Measurements from ENCODE around the gene AMIGO2. TPM values are rescaled to one million over a fixed set of nuclear protein-coding genes. Genes with fewer than 3 reads are reported as not detected.

Gene AMIGO2
- total RNA-seq, 1 experiment from 2014 or later, result 0.96 TPM

DNA sequence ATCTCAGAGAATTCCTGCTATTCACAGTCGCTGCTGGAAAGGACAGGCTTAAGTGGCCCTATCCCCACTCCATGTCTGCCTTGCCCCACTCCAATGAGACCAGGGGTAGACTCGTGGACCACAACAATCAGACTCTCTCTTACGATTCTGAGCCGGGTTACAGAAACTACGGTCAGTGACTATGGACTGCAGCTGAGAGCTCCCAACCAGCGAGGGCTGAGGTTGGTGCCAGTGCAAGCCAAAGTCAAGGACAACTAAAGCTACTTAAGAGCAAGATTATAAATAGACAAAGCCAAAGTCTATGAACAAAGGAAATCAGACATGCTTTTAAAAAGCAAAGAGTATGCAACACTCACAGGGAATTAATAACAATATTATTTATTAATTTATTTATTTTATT lies 18.3 kb upstream of the AMIGO2 start:
- Histone ChIP-seq H3K4me3 (replicated peaks in 1 of 2; ENCODE audit: low read depth in 1 of 2, low read length in 2 of 2) (no peak overlapping the region), H3K9me3 (ENCODE audit: control insufficient read depth in 1 of 2, insufficient read depth in 1 of 2, low read depth in 1 of 2, low read length in 2 of 2) (no peaks in the 10 kb centered on the region), H3K4me2 (ENCODE audit: low read length) (no peak overlapping the region), H3K9ac (ENCODE audit: low read length) (no peak overlapping the region), H3K9me2 (ENCODE audit: insufficient read depth) (no peaks in the 10 kb centered on the region), H3K27me3 (ENCODE audit: insufficient read depth, low read length) (no peaks in the 10 kb centered on the region), H4K20me1 (ENCODE audit: insufficient read depth) (no peaks in the 10 kb centered on the region), H3K36me3 (ENCODE audit: control insufficient read depth in 1 of 2, insufficient read depth in 2 of 2, low read length in 2 of 2) (no peaks in the 10 kb centered on the region), H3K79me2 (ENCODE audit: insufficient read depth, low read length) (no peaks in the 10 kb centered on the region), H3K4me1 (ENCODE audit: control insufficient read depth in 1 of 2, insufficient read depth in 2 of 2, low read length in 2 of 2) (no peaks in the 10 kb centered on the region), H2AFZ (ENCODE audit: low read depth, low read length, poor library complexity, severe bottlenecking) (no peak overlapping the region), H3K27ac (ENCODE audit: low read depth, low read length) (no peak overlapping the region)
- ATAC-seq (no peak), DNase-seq (ENCODE audit: low read depth, low spot score) (no peak)
- ChIA-PET POLR2A (no interaction called here), CTCF (no interaction called here), RAD21 (ENCODE audit: low non-redundant PET in 1 of 2, low total read pairs in 2 of 2, uncharacterized antibody in 2 of 2, unreplicated experiment in 2 of 2) (no interaction called here)
- intact Hi-C loops (cut with micrococcal nuclease), result no loop called here
- BruUV-seq (replicated peaks), result no TSS peak
- TF ChIP-seq, protein P1, sequence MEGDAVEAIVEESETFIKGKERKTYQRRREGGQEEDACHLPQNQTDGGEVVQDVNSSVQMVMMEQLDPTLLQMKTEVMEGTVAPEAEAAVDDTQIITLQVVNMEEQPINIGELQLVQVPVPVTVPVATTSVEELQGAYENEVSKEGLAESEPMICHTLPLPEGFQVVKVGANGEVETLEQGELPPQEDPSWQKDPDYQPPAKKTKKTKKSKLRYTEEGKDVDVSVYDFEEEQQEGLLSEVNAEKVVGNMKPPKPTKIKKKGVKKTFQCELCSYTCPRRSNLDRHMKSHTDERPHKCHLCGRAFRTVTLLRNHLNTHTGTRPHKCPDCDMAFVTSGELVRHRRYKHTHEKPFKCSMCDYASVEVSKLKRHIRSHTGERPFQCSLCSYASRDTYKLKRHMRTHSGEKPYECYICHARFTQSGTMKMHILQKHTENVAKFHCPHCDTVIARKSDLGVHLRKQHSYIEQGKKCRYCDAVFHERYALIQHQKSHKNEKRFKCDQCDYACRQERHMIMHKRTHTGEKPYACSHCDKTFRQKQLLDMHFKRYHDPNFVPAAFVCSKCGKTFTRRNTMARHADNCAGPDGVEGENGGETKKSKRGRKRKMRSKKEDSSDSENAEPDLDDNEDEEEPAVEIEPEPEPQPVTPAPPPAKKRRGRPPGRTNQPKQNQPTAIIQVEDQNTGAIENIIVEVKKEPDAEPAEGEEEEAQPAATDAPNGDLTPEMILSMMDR (IDR thresholded peaks at IDR 0.05 in 2 of 3, conservative IDR thresholded peaks at IDR 0.05 in 1 of 3; ENCODE audit: borderline replicate concordance in 1 of 3, insufficient read depth in 1 of 3, low read depth in 2 of 3, low read length in 2 of 3), result no peak
- TF ChIP-seq EGR1 (IDR thresholded peaks at IDR 0.05; ENCODE audit: low read depth), result no peak
- TF ChIP-seq, protein P2, sequence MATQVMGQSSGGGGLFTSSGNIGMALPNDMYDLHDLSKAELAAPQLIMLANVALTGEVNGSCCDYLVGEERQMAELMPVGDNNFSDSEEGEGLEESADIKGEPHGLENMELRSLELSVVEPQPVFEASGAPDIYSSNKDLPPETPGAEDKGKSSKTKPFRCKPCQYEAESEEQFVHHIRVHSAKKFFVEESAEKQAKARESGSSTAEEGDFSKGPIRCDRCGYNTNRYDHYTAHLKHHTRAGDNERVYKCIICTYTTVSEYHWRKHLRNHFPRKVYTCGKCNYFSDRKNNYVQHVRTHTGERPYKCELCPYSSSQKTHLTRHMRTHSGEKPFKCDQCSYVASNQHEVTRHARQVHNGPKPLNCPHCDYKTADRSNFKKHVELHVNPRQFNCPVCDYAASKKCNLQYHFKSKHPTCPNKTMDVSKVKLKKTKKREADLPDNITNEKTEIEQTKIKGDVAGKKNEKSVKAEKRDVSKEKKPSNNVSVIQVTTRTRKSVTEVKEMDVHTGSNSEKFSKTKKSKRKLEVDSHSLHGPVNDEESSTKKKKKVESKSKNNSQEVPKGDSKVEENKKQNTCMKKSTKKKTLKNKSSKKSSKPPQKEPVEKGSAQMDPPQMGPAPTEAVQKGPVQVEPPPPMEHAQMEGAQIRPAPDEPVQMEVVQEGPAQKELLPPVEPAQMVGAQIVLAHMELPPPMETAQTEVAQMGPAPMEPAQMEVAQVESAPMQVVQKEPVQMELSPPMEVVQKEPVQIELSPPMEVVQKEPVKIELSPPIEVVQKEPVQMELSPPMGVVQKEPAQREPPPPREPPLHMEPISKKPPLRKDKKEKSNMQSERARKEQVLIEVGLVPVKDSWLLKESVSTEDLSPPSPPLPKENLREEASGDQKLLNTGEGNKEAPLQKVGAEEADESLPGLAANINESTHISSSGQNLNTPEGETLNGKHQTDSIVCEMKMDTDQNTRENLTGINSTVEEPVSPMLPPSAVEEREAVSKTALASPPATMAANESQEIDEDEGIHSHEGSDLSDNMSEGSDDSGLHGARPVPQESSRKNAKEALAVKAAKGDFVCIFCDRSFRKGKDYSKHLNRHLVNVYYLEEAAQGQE (IDR thresholded peaks at IDR 0.05; ENCODE audit: low read depth), result no peak
